ENCODE measurements around the gene CLCN7. TPM values are rescaled to one million over a fixed set of nuclear protein-coding genes. Genes with fewer than 3 reads are reported as not detected.

The CLCN7 gene
- total and polyA plus RNA-seq, 2 of the 8 experiments (the other 6 are each of a cell fraction or from before 2014, with no cell fraction given) = 38.6 to 81.5 TPM

DNA sequence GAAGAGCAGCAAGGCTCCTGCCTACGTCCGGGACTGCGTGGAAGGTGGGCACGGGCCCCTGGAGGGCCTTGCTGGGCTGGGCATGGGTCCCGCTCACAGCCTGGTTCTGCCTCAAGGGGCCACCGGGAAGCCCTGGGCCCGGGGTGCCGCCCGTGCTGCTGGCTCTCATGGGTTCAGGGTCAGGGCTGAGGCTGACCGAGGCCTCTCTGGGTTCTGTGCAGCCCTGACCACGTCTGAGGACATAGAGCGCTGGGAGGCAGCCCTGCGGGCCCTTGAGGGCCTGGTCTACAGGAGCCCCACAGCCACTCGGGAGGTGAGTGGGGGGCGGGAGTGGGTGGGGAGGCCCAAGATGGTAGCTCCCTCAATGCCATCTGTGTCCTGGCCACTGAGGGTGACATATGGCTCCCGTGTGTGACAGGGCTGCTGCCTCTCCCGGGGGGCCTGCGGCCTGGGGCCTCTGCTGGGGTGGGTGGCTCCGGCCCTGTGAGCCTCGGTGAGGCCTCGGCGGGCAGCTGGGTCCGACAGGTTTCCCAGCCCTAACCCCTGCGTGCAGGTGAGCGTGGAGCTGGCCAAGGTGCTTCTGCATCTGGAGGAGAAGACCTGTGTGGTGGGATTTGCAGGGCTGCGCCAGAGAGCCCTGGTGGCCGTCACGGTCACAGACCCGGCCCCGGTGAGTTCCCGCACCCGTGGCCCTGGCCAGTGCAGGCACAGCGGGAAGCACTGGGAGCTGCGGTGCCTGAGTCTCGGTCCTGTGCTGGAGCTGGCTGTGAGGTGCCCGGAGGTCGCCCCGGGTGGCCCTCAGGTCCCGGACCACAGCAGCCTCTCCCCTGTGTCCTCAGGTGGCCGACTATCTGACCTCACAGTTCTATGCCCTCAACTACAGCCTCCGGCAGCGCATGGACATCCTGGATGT is 27.5 kb upstream of the CLCN7 start:
- Histone ChIP-seq H2BK120ac (replicated peaks; ENCODE audit: low read depth, low read length) (no peak overlapping the region), H3K56ac (replicated peaks; ENCODE audit: insufficient read length, low read depth, low read length) (no peak overlapping the region), H3K4me1 (replicated peaks in 1 of 4; ENCODE audit: control insufficient read depth in 3 of 4, insufficient read depth in 4 of 4, low read length in 3 of 4) (no peaks in the 10 kb centered on the region), H3K79me2 (ENCODE audit: control insufficient read depth in 1 of 2, insufficient read depth in 2 of 2, low read length in 2 of 2) (no peaks in the 10 kb centered on the region), H3K4me3 (ENCODE audit: extremely low read depth in 1 of 4, insufficient read depth in 2 of 4, low read depth in 3 of 4, low read length in 4 of 4) (no peak overlapping the region), H3K9ac (replicated peaks in 1 of 4; ENCODE audit: extremely low read depth in 1 of 4, low read depth in 3 of 4, low read length in 3 of 4) (no peak overlapping the region), H2BK5ac (ENCODE audit: low read depth, low read length) (no peak overlapping the region), H3K36me3 (ENCODE audit: control insufficient read depth in 2 of 4, insufficient read depth in 4 of 4, low read length in 3 of 4) (peaks cover 13 to 67% (median 29%) of the 10 kb centered on the region in 4 experiments; a peak in 6 of 8 replicates), H3K18ac (ENCODE audit: extremely low read depth, low read length) (no peak overlapping the region), H3K79me1 (ENCODE audit: low read depth, low read length) (no peaks in the 10 kb centered on the region; the same call in 1 of the 2 replicates), H2BK15ac (ENCODE audit: low read length) (no peak overlapping the region), H2AFZ (ENCODE audit: low read length) (no peak overlapping the region), H3K9me3 (ENCODE audit: insufficient read depth in 2 of 2, low read depth in 1 of 2, low read length in 1 of 2) (no peaks in the 10 kb centered on the region), H3K27ac (ENCODE audit: low read depth, low read length) (no peak overlapping the region), H3K27me3 (replicated peaks in 1 of 4; ENCODE audit: control insufficient read depth in 3 of 4, extremely low read depth in 1 of 4, insufficient read depth in 3 of 4, low read length in 3 of 4) (no peaks in the 10 kb centered on the region), H4K20me1 (replicated peaks in 1 of 2; ENCODE audit: control insufficient read depth in 1 of 2, insufficient read depth in 2 of 2, low read length in 2 of 2) (peaks cover 4% of the 10 kb centered on the region in 2 experiments), H3K14ac (ENCODE audit: insufficient read length) (no peak overlapping the region), H3K4ac (replicated peaks; ENCODE audit: insufficient read length, low read depth, low read length) (no peak overlapping the region), H2AK5ac (ENCODE audit: low read depth, low read length) (no peak overlapping the region), H2BK12ac (ENCODE audit: low read depth, low read length) (no peak overlapping the region), H3K4me2 (ENCODE audit: insufficient read depth in 1 of 2, low read depth in 2 of 2, low read length in 2 of 2) (no peak overlapping the region), H3K23me2 (ENCODE audit: low read depth, low read length) (no peaks in the 10 kb centered on the region), H4K8ac (ENCODE audit: extremely low read depth, insufficient read depth, low read length) (0 out of 2 replicates have a peak overlapping the region, but pooled peaks have one; percentile 51), H2BK20ac (ENCODE audit: low read length) (no peak overlapping the region), H3K23ac (ENCODE audit: insufficient read length) (no peak overlapping the region), H4K5ac (ENCODE audit: insufficient read length, low read depth, low read length) (no peak overlapping the region), H4K91ac (replicated peaks; ENCODE audit: insufficient read length, low read length) (no peak overlapping the region)
- WGBS, 2 experiments (ENCODE audit: extremely low coverage in 1 of 2, insufficient coverage in 1 of 2, insufficient read length in 1 of 2, insufficient replicate concordance in 2 of 2, low coverage in 1 of 2, low lambda C conversion rate in 2 of 2, missing lambda C conversion rate in 1 of 2) = 95% methylated on average over 35 of the region's 42 CpGs; no CpG with 5 or more reads in 1 of the 2 experiments
- POLR2A ChIA-PET (ENCODE audit: partially characterized antibody) = interaction anchor here (1.1 to 16.8 kb wide), 6 partner anchors 9 to 795 kb away, joined by 3 to 175 read pairs (median 4); partner anchors contain the start of genes TELO2 and UBE2I
- CTCF ChIA-PET (ENCODE audit: partially characterized antibody) = interaction anchor here (0.7 to 1.8 kb wide), 4 partner anchors 8 to 69 kb away, joined by 3 to 6 read pairs (median 4); no protein-coding TSS in a partner anchor
- DNase-seq (ENCODE audit: low read depth in 1 of 2, low spot score in 2 of 2) = no peak
- FAIRE-seq = no peak
- TF ChIP-seq RAD21 (IDR thresholded peaks at IDR 0.05 in 1 of 2, conservative IDR thresholded peaks at IDR 0.05 in 1 of 2; ENCODE audit: low read depth in 2 of 2, low read length in 2 of 2) (no peak), BRCA1 (IDR thresholded peaks at IDR 0.05; ENCODE audit: low read depth, low read length) (no peak), FOSL1 (IDR thresholded peaks at IDR 0.05; ENCODE audit: insufficient read depth, low read depth, low read length) (no peak), RXRA (IDR thresholded peaks at IDR 0.05; ENCODE audit: insufficient read depth, low read depth, low read length) (no peak), RFX5 (IDR thresholded peaks at IDR 0.05; ENCODE audit: borderline replicate concordance, low read depth, low read length) (no peak), SIRT6 (IDR thresholded peaks at IDR 0.05; ENCODE audit: low read length) (no peak), GTF2F1 (IDR thresholded peaks at IDR 0.05; ENCODE audit: borderline replicate concordance, low read depth, low read length) (no peak), CBX8 (IDR thresholded peaks at IDR 0.05; ENCODE audit: borderline replicate concordance, low read depth, low read length) (no peak), NANOG (IDR thresholded peaks at IDR 0.05; ENCODE audit: insufficient read depth, low read depth, low read length, poor library complexity, severe bottlenecking) (no peak), TEAD4 (IDR thresholded peaks at IDR 0.05; ENCODE audit: low read depth, low read length) (no peak)
- TF ChIP-seq, protein P1, sequence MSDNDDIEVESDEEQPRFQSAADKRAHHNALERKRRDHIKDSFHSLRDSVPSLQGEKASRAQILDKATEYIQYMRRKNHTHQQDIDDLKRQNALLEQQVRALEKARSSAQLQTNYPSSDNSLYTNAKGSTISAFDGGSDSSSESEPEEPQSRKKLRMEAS (IDR thresholded peaks at IDR 0.05) = no peak
